Glutamatergic neuron (in vitro differentiated cells): Measurements from ENCODE around the gene NAP1L5. TPM values are rescaled to one million over a fixed set of nuclear protein-coding genes. Genes with fewer than 3 reads are reported as not detected.
A peak's percentile ranks its signal among the peaks of the same experiment; 100 is the strongest.

ENCODE experiments used
- DNase-seq: peaks from one replicate; pipeline ENCODE4 v3.0.0; 2022
- H3K27ac Mint-ChIP-seq: one replicate; pipeline ENCODE4 v1.8.0; 2020; ENCODE audit warnings: mild to moderate bottlenecking, mixed read lengths, inconsistent platforms; ENCODE audit not compliant: unreplicated experiment
- H3K27me3 Mint-ChIP-seq: one replicate; pipeline ENCODE4 v1.8.0; 2020; ENCODE audit warnings: mild to moderate bottlenecking, moderate library complexity, mixed read lengths, inconsistent platforms; ENCODE audit not compliant: unreplicated experiment
- H3K36me3 Mint-ChIP-seq: one replicate; pipeline ENCODE4 v1.8.0; 2020; ENCODE audit warnings: mild to moderate bottlenecking, mixed read lengths, inconsistent platforms; ENCODE audit not compliant: unreplicated experiment
- H3K4me1 Mint-ChIP-seq: one replicate; pipeline ENCODE4 v1.8.0; 2020; ENCODE audit warnings: mild to moderate bottlenecking, low read depth, mixed read lengths, inconsistent platforms; ENCODE audit not compliant: unreplicated experiment
- H3K4me3 Mint-ChIP-seq: one replicate; pipeline ENCODE4 v1.8.0; 2020; ENCODE audit warnings: mild to moderate bottlenecking, mixed read lengths, inconsistent platforms; ENCODE audit not compliant: unreplicated experiment
- H3K9me3 Mint-ChIP-seq: one replicate; pipeline ENCODE4 v1.8.0; 2020; ENCODE audit warnings: mild to moderate bottlenecking, moderate library complexity, mixed read lengths, inconsistent platforms; ENCODE audit not compliant: unreplicated experiment
- CTCF ChIP-seq: fragments of 200-600 bp; sonication (generic); IDR thresholded peaks from one replicate; pipeline ENCODE4 v1.5.0; 2021; ENCODE audit not compliant: partially characterized antibody, unreplicated experiment
- total RNA-seq: library from RNA; stranded (reverse); fragmentation: NEBNext Ultra II Directional; extraction: Animal tissue kit (Norgen Biotek cat#: 25700); gene quantifications from one replicate; pipeline ENCODE4 v1.2.1, GENCODE V29; 2021; ENCODE audit not compliant: unreplicated experiment

The NAP1L5 gene
- total RNA-seq, 1 donor from 2014 or later: 20.9 TPM

- peaks cover 3% of the 10 kb centered on the region for H3K27me3 Mint-ChIP-seq
- peak; percentile 67 for DNase-seq
- H3K27ac Mint-ChIP-seq: peak overlapping the region; percentile 91
- H3K9me3 Mint-ChIP-seq: peaks cover 8% of the 10 kb centered on the region
- peaks cover 11% of the 10 kb centered on the region for H3K4me1 Mint-ChIP-seq
- no peaks in the 10 kb centered on the region for H3K36me3 Mint-ChIP-seq
- no peak for TF ChIP-seq CTCF
- H3K4me3 Mint-ChIP-seq: peak overlapping the region; percentile 46
These were observed 22.6 kb downstream of the NAP1L5 start for GRCh38 chr4:88674979-88675378.

- peaks cover 3% of the 10 kb centered on the region for H3K27me3 Mint-ChIP-seq
- no peak for TF ChIP-seq CTCF
- peaks cover 8% of the 10 kb centered on the region for H3K9me3 Mint-ChIP-seq
- no peaks in the 10 kb centered on the region for H3K36me3 Mint-ChIP-seq
- no peak overlapping the region for H3K4me3 Mint-ChIP-seq
- H3K27ac Mint-ChIP-seq: peak overlapping the region; percentile 86
- H3K4me1 Mint-ChIP-seq: peaks cover 11% of the 10 kb centered on the region
- DNase-seq: no peak
These were observed 23.1 kb downstream of the NAP1L5 start for GRCh38 chr4:88674565-88674964.

DNA sequence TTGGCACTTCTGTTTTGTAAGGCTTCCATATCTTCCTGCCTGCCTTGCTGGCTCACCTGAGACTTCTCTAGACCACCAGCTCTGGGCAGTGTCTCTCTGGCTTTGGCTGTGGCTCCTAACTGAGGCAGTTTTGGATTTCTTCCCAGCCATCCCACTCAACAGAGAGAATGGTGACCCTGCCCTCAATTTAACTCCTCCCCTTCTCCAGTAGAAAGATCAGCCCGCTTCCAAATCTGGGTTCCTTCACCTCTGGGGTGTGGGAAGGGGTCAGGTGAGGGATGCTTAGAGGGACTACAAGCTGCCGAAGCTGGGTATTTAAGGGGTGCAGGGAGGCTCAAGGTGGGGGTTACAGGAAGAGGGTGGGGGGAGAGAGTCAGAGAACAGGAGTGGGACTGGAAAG, 23.7 kb downstream of the NAP1L5 start:
- Mint-ChIP-seq H3K4me1 (peaks cover 11% of the 10 kb centered on the region), H3K27ac (peak overlapping the region; percentile 2), H3K9me3 (peaks cover 8% of the 10 kb centered on the region), H3K36me3 (no peaks in the 10 kb centered on the region), H3K27me3 (peaks cover 3% of the 10 kb centered on the region), H3K4me3 (no peak overlapping the region)
- TF ChIP-seq CTCF: no peak
- DNase-seq: no peak

- peak; percentile 48 for DNase-seq
- Mint-ChIP-seq H3K27me3 (peaks cover 3% of the 10 kb centered on the region), H3K9me3 (peaks cover 6% of the 10 kb centered on the region), H3K4me3 (no peak overlapping the region), H3K36me3 (no peaks in the 10 kb centered on the region), H3K4me1 (peaks cover 11% of the 10 kb centered on the region), H3K27ac (peak overlapping the region; percentile 24)
- peak; percentile 60 for TF ChIP-seq CTCF
These were observed 24.6 kb downstream of the NAP1L5 start for GRCh38 chr4:88672987-88673386.

DNA sequence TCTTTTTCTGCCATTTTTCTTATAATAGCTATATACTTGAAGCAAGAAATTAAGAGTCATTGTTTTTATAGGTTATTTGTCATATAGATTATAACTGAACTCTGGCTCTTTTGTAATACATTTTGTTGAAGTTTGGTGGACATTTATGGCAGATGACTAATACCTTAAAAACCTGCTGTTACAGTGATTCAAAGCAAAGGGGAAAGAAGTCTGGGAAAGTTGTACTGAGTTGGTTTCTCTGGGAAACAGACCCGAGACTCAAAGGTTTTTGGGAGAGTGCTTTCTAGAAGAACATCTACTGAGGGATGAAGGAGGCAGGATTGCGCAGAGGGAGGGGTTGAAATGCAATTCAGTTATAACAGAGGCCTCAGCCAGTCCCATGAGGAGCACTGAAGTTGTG, 35.9 kb downstream of the NAP1L5 start:
- no peak for TF ChIP-seq CTCF
- no peaks in the 10 kb centered on the region for H3K4me1 Mint-ChIP-seq
- peaks cover 3% of the 10 kb centered on the region for H3K27me3 Mint-ChIP-seq
- no peaks in the 10 kb centered on the region for H3K36me3 Mint-ChIP-seq
- no peak overlapping the region for H3K27ac Mint-ChIP-seq
- no peak for DNase-seq
- no peaks in the 10 kb centered on the region for H3K9me3 Mint-ChIP-seq
- no peak overlapping the region for H3K4me3 Mint-ChIP-seq
